ENCODE measurements around the gene SYT2. TPM values are rescaled to one million over a fixed set of nuclear protein-coding genes. Genes with fewer than 3 reads are reported as not detected.
"Not testable (repeated sequence)": the region's sequence is repeated elsewhere in the genome, so short reads cannot be mapped to it uniquely, and the experiment has no call there.

Gene SYT2
- total RNA-seq, 1 donor from 2014 or later = 0.72 TPM

DNA sequence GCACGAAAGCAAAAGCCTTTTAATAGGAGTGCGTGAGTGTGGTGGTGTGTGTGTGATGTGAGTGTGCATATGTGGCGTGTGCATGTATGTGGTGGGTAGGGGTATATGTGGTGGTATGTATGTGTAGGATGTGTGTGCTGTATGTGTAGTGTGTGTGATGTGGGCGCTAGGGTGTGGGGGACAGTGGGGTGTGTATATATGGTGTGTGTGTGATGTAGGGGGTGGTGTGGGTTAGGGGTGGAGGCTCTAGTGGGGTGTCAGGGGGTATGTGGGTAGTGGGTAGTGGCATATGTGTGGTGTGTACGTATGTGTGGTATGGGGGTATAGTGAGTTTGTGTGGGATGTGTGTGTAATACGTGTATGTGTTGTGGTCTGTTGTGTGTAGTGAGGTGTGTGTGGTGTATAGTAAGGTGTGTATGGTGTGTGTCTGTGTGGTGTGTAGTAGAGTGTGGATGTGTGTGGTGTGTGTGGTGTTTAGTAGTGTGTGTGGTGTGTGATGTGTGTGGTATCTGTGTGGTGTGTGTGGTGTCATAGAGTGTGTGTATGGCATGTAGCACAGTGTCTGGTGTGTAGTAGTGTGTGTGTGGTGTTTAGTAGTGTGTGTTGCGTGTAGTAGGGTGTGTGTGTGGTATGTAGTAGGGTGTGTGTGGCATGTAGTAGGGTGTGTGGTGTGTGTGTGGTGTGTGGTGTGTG lies 86.0 kb downstream of the SYT2 start:
- no peak for DNase-seq (ENCODE audit: low spot score)

DNA sequence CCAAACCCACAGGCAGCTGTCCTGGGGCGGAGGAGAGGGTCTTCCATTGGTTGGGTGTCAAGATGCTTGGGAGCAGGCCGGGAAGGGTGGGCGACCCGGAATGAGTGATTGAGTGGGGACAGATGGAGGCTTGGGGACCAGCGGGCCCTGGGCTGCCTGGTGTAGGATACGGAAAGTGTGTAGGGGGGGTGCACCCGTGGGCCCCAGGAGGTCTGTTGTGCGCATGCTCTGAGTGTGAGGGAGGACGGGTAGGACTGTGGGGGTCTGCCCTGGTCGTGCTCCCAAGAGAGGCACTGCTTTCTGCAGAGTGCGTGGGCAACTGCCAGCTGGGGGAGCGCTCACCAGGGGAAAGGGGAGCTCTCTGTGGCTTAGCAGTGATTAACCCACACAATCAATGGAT lies 86.8 kb downstream of the SYT2 start:
- not testable (repeated sequence) for DNase-seq (ENCODE audit: low spot score)

DNA sequence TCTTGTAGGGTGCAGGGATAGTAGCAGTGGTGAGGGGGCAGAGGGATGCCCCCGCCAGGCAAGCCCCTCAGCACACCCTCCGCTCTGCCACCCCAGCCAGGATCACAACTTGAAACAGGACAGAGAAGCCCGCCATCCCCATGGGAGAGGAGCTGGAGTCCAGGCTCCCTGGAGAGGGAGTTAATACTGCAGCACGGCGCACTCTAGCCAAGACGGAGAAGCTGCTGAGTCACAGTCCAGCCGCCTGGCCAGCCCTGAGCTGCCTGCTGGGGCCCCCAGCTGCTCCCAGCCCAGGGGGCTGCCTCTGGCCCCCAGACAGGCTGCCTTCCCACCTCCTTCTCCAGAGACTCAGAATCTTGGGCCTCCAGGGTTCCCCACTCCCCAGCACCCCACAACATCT lies 87.2 kb downstream of the SYT2 start:
- no peak for DNase-seq (ENCODE audit: low spot score)

DNA sequence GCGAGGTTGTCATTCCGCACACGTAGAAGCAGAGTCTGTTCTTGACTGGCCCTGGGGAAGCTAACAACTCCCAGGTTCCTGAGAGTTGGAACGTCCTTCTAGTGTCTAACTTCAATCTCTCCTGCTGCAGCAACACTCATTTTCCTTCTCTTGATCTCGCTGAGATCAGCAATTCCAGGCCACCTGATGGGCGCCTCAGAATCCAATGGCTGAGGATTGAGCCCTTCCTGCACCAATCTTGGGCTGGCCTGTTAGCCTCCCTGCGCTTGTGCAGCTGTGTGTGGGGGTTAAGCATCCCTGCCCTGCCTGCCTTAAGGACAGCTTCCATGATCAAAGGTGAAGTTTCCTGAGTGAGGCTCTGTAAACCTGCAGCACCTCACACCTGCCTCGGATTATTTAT lies 87.9 kb downstream of the SYT2 start:
- no peak for DNase-seq (ENCODE audit: low spot score)

DNA sequence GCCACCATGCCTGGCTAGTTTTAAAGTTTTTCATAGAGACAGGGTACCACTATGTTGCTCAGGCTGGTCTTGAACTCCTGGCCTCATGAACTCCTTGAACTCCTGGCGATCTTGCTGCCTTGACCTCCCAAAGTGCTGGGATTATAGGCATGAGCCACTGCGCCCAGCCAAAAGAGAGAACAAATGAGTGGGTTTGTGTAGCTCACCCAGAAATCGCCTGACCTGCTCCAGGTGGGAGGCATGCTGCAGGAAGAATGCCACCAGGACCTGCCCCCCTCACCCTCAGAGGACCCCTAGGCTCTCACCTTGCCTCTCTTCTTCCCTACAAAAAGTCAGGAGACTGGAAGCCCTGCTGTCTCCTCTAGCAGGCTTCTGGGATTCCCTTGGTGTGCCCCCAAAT lies 88.8 kb downstream of the SYT2 start:
- no peak for DNase-seq (ENCODE audit: low spot score)

DNA sequence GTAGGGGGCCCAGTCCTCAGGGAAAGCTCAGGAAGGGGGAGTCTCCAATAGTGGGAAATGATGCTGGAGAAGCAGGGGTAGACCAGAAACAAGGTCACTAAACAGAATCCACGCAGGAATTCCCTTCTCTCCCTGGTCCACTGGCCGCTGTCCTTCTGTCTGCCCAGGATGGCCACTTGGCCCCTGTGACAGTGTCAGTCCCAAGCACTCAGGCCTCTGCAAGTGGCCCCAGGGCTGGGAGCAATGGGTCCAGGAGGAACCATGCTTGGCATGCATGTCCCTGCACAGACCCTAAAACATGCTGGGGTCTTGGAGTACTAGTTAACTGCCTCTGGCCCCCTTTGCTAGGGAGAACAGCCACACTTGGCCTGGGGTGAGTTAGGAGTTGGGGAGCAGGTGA lies 90.2 kb downstream of the SYT2 start:
- not testable (repeated sequence) for DNase-seq (ENCODE audit: low spot score)

DNA sequence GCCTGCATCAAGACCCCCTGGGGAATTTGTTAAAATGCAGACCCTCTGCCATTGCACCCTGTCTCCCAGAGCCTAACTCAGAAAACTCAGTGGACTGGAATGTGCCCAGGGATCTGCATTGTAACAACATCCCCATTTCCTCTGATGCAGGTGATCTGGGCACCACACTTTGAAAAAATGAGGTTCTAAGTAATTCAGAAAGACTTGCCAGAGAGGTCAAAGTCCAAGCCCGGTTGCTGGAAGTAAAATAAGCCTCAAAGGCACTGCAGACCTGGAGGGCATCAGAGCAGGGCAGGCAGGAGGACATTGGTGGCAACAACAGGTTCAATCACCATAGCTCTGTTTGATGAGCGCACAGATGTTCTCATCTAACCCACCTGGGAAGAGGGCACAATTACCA lies 90.7 kb downstream of the SYT2 start:
- DNase-seq (ENCODE audit: low spot score) = peak; percentile 48

DNA sequence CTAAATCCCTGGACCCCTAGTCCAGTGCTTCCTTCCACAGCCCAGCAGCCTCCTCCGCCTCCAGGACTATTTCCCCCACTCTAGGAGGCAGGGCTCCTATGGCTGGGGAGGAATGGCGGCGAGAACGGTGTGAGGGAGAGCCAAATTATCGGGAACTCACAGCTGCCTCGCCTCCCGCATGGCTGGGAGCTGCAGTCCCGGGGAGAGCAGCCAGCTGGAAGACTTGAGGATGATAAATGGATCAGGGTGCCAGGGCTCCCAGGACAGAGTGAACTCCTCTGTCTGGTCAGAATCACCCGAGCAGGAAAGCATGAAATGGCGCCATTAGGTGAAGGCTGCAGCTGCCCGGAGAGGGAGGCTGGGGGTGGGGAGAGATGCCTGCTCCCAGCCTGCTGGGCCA lies 91.2 kb downstream of the SYT2 start:
- DNase-seq (ENCODE audit: low spot score) = not testable (repeated sequence)

DNA sequence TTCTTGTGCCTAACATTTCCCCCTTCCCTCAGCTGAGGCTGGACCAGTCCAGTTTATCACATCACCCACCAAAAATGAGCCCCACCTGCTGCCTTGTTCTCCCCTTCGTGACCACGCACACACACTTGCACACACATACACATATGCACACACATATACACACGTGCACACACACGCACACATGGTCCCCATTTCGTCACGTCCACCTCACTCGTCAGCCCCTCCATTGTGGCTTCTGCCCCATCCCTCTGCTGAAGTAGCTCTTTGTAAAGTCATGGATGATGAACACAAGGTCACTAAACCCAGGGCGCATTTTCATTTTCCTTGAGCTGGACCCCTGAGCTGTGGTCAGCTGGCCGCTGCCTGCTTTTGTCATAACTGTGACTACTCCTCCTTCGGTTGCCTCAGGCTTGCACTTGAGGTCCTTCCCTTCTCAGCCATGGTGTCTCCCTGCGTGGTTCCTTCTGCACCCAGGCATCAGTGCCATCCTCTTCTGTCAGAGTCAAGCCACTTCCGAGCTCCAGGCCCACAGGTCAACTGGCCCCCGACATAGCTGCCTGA lies 93.8 kb downstream of the SYT2 start:
- no peak for DNase-seq (ENCODE audit: low spot score)

DNA sequence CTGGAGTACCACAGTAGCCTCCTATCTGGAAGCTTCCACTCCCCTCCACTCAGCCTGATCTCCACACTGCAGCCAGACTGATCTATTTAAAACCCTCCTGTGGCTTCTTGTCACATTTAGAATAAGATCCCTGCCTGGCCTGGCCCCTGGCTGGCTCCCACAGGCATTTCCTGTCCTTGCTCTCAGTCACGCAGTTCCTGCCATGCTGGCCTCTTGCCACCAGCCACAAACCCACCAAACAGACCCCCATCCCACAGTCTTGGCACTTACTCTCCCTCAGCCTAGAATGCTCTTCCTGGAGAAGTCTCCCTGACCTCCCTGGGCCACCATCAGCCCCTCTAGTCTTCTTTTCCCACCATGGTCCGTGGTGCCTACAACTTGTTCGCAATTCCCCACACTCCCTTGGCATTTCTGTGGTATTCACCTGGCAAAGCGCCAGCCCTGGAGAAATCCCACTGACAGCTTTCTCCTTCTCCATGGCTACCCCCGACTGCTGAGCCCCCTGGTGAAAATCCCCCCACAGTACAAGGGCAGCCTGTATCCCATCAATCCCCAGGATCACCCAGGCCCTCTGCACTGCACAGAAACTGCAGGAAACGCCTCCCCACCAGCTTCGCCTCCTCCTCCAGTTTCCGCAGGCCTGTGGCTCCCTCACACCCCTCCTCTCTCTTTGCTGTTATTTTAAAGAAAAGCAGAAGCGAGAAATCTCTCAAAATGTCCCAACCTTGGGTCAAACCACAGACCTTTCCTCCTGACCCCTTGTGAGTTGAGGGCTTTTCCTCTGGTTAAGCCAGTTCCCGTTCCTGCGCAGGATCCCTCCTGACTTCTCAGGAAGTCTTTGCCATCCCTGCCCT lies 94.5 kb downstream of the SYT2 start:
- DNase-seq (ENCODE audit: low spot score) = no peak

DNA sequence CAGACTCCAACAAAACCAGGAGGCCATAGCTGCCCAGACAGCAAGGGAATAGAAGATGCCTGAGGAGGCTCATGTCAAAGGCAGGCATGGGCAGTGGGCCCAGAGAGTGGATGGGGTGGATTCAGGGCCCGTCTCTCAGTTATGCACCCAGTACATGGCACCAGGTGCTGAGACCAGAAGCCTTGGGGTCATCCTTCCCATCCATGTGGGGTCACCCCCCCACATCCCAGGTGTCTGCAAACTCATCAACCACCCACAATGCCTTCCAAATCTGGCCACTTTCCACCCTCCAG lies 95.1 kb downstream of the SYT2 start:
- not testable (repeated sequence) for DNase-seq (ENCODE audit: low spot score)

DNA sequence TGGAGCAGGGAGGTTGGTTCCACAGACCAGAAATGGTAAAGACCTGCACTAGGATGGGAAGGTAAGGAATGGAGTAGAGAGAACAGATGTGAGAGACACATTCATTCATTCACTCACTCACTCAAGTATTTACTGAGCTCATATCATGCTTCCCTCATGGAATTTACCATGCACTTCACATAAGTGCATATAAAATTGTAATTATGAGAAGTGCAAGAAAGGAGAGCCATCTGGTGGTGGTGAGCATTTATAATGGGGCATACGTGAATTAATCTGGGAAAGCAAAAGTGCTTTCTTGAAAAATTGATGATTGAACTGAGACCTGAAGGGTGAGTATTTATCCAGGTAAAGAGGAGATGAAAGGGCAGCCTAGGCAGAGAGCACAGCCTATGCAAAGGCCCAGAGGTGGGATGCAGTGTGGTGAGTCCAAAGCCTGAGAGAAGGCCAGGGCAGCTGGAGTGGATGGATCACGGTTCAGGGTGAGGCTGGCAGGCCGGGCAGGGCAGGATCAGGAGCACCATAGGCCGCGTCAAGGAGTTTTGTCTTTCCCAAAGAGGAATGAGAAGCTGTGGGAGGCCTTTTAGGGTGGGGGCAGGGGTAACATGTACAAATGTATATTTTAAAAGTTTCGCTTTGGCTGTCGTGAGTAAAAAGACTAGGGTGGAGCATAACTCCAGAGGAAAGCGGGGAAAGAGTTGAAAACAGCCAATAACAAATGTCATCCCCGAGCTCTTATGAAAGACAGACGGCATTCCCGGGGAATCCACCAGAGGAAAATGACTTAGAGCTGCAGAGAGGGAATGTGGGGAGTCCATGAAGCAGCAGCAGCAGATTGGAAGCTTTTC lies 95.7 kb downstream of the SYT2 start:
- DNase-seq (ENCODE audit: low spot score) = not testable (repeated sequence)

DNA sequence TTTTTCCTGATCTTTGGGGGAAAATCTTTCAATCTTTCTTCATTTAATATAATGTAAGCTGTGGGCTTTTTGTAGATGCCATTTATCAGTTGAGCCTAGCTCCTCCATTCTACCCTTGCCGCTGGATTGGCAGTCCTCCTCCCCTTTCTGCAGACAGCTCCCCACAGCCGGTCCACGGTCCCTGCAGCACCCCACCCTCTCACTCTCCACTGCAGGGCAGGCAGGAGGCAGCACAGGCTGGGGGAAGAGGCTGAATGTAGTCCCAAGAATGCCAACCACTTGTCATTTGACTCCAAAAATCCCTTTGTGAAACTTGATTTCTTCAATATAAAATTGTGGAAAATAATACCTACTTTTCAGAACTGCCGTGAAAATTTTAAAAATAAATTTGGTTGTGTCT lies 96.7 kb downstream of the SYT2 start:
- DNase-seq (ENCODE audit: low spot score) = no peak

DNA sequence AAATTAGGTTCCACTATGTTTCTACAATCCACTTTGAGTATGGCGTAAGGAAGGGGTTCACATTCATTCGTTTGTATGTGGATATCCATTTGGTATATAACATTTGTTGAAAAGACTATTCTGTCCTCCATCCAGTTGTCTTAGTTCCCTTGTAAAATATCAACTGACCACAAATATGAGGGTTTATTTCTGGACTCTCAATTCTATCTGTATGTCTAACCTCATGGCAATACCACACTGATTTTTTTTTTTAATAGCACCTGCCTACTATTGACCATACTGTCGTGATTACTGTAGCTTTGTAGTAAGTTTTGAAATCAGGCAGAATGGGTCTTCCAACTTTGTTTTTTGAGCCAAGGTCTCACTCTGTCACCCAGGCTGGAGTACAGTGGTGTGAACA lies 98.2 kb downstream of the SYT2 start:
- DNase-seq (ENCODE audit: low spot score) = not testable (repeated sequence)

DNA sequence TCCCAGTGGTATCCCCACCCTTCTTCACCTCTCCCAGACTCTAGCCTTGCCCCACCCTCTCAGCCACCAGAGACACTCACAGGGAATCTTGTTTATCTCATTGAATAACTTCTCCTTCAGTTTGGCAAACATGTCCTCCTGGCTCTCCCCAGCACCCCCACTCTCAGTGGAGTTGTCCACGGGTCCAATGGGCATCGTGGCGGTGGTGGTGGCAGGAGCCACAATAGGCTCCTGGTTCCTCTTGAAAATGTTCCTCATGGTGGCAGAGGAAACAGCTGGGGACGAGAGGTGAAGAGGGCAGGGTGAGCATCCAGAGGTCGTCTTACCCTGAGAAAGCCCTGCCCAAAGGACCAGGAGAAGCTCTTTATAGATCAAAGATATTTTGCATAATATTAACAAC lies 104.7 kb downstream of the SYT2 start:
- no peak for DNase-seq (ENCODE audit: low spot score)

DNA sequence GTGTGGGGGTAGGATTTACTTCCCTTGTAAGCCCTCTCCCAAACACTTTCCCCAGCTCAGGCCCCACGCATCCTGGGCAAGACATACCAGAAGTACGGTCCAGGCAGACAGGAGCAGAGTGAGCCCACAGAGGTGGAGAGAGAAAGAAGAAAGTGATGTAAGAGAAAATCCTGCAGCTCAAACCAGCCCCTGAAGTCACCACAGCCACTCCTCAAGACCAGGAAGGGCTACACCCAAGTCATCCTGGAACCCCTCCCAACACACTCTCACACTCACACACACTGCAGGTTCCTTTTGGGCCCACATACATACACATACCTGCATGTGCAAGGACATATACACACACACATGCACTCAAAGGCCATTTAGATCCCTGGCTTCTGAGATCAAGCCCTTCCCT lies 106.8 kb downstream of the SYT2 start:
- no peak for DNase-seq (ENCODE audit: low spot score)

DNA sequence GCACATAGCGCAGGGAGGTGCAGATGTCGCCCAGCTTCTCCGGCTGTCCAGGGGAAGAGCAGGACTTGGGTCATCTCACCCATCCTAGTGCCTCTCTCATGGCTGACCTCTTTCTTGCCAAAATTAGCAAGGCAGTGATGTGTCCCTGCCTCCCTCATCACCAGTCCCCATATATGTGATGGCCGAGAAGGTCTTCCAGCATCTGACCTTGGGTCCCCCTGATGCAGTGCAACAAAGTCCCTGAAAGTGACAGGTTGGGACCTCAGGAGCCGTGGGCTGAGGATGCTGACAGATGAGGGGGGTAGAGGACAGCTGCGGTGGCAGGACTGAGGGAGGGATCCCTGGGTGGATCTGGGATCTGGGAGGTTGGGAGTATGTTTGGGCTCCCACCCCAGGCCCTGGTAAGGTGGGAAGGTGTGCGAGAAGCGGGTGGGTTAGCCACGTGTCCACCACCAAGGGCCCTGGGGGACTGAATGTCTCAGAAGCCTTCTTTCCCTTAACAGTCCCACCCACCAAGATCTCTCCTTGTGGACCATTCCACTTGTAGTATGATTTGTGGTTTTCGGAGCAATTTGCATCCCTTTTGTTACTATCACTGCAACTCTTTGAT lies 109.7 kb downstream of the SYT2 start:
- no peak for DNase-seq (ENCODE audit: low spot score)

DNA sequence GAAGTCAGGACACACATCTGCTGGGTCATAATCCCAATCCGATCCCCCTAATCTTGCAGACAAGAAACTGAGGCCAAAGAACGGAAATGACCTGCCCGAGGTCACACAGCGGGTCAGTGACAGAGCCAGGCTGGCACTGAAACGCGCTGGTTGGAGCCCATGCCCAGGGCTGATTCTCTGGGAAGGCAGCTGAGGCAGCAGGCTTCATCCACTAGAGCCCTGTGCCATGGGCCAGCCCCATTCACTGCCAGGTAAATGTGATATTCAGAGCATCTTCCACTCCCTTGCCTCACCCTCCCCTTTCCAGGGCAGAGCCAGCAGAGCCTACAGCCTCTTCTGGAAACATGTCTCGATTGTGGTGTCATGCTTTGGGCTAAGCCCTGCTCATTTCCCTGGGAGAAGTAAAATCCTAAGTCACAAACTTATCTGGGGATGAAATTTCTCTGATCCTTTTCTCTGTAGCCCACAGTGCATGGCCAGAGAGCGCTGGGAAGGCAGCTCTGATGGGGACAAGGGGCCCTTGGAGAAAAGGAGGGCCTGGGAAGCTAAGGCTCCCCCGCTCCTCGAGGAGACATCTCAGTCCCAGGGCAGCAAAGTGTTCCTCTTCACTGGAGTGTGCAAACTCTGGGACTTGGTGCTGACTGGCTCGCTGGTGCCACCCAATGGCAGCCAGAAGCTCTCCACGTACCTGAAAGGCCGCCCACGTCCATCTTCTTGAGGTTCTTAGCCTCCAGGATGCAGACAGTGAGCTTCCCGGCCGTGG lies 110.4 kb downstream of the SYT2 start:
- peak; percentile 59 for DNase-seq (ENCODE audit: low spot score)

DNA sequence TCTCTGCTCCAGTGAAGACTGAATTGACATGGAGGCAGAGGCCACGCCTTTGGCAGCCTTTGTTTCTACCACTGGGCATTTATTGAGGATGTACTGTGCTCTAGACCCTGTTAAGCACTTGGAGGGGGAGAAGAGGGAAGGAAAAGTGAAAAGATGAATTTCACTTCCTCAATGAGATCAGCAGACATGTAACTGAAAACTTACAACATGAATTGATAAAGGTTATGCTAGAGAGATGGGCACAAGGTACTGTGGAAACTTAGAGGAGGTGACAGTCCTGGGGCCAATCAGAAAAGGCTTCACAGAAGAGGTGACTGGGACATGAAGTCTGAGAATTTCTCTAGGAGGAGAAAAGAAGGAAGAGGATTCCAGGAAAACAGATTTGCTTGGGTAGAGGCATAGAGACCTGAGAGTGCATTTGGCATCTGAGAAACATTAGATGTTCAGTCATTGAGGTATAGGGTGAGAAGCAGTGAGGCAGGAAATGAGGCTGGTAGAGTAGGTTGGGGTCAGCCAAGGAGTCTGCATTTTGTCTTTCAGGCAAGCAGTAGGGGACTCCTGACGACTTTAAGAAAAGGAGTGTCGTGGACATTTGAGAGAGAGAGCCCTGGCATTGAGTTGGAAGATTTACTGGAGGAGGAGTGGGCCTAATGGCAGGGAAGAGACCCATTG lies 113.0 kb downstream of the SYT2 start:
- no peak for DNase-seq (ENCODE audit: low spot score)

DNA sequence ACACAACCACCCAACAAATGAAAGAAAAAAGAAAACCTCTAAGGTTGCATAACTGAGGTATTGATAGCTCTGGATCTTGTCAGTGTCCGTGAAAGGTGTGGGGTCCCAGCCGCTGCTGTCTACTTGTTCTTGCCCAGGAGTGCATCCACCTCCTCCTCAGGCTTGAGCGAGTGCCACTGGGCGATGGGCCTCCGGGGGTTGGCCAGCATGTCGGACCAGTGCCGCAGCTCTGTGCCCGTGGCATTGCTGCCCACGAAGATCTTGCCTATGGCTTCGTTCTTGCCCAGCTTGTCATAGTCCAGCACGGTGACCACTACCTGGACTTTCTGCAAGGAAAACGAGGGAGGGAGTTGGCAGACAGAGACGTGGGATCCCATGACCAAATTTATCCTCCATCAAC lies 113.6 kb downstream of the SYT2 start:
- no peak for DNase-seq (ENCODE audit: low spot score)

DNA sequence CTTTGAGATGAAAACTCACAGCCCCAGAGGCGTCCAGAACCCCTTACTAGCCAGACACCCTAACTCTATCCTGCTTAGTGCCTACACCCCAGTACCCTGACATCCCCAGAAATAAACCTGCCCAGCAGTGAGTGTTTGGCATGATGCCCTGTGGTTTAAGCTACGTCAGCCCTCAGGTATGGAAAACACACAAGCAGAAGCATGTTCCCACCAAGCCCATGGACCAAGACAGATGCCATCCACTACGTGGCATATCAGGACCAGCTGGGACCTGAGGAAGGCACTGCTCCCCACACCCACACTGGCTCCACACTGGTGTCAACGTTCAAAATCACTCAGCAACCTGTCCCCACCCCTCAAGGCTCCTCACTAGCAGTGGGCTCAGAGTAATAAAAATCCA lies 116.4 kb downstream of the SYT2 start:
- no peak for DNase-seq (ENCODE audit: low spot score)
